Measurements from ENCODE around the gene S100P. TPM values are rescaled to one million over a fixed set of nuclear protein-coding genes. Genes with fewer than 3 reads are reported as not detected.

S100P gene
- total and polyA plus RNA-seq, 2 donors from 2014 or later = not detected

DNA sequence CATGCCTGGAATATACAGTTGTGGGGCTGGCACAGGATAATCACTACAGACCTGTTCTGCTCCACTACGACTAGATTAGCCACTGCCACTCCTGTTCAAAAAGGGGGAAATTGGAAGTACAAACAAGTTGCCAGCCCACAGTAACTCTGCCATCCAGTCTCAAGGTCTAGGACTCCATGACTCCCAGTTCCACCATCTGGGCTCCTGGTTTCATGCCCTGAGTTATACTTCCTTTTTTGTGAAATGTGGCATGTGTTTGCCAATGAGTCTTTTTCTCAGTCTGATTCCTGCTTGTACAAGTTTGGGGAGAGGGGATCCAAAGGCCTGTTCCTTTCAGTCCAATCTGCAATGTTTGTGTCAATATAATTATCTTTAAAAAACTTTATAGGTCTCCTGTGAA is 21.3 kb downstream of the S100P start:
- FAIRE-seq = no peak

DNA sequence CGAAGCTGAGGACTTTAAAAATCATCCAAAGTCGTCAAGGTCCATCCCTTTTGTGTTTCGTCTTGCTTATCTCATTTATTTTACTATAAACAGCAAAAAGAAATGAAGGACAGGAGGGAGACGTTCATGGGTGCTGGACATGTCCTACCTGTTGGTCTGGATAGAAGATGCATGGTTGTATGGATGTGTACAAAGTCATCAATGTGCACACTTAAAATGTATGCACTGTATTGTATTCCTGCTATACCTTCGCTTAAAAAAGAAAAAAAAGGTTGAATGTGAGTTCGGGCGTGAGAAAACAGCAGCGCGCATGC is 22.0 kb downstream of the S100P start:
- Histone ChIP-seq H3K9me3 (ENCODE audit: control insufficient read depth in 2 of 3, insufficient read depth in 1 of 3, low read length in 3 of 3) (no peaks in the 10 kb centered on the region), H3K4me1 (ENCODE audit: control insufficient read depth in 2 of 3, insufficient read depth in 2 of 3, low read depth in 1 of 3, low read length in 3 of 3) (peaks cover 0 to 14% (median 10%) of the 10 kb centered on the region in 3 donors), H3K27me3 (ENCODE audit: control insufficient read depth, insufficient read depth, low read length) (no peaks in the 10 kb centered on the region), H3K4me3 (ENCODE audit: low read length in 3 of 3) (peak overlapping the region; percentile 65 to 88 (median 78)), H3K27ac (ENCODE audit: low read depth in 2 of 2, low read length in 2 of 2) (peak overlapping the region; percentile 81 to 94), H3K9ac (ENCODE audit: low read length in 3 of 3) (peak overlapping the region; percentile 27 to 71 (median 64)), H3K36me3 (ENCODE audit: control insufficient read depth in 2 of 3, insufficient read depth in 3 of 3, low read length in 3 of 3) (no peaks in the 10 kb centered on the region)
- TF ChIP-seq, protein P1, sequence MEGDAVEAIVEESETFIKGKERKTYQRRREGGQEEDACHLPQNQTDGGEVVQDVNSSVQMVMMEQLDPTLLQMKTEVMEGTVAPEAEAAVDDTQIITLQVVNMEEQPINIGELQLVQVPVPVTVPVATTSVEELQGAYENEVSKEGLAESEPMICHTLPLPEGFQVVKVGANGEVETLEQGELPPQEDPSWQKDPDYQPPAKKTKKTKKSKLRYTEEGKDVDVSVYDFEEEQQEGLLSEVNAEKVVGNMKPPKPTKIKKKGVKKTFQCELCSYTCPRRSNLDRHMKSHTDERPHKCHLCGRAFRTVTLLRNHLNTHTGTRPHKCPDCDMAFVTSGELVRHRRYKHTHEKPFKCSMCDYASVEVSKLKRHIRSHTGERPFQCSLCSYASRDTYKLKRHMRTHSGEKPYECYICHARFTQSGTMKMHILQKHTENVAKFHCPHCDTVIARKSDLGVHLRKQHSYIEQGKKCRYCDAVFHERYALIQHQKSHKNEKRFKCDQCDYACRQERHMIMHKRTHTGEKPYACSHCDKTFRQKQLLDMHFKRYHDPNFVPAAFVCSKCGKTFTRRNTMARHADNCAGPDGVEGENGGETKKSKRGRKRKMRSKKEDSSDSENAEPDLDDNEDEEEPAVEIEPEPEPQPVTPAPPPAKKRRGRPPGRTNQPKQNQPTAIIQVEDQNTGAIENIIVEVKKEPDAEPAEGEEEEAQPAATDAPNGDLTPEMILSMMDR (IDR thresholded peaks at IDR 0.05; ENCODE audit: borderline replicate concordance, extremely low read depth, insufficient read depth) = no peak
- no peak for DNase-seq
- no peak for FAIRE-seq
- intact Hi-C loops (cut with DNase I) = loop anchor here (10.0 kb wide), 1 partner anchor 359 kb away; no protein-coding TSS in a partner anchor

More for the DNA sequence above, 21.3 kb downstream of the S100P start:
- no peak for DNase-seq
- H3K9ac ChIP-seq (ENCODE audit: low read length in 3 of 3) = no peak overlapping the region
- intact Hi-C loops (cut with DNase I) = loop anchor here (10.0 kb wide), 1 partner anchor 360 kb away; no protein-coding TSS in a partner anchor
- H3K36me3 ChIP-seq (ENCODE audit: control insufficient read depth in 2 of 3, insufficient read depth in 3 of 3, low read length in 3 of 3) = no peaks in the 10 kb centered on the region
- TF ChIP-seq, protein P1 (IDR thresholded peaks at IDR 0.05; ENCODE audit: borderline replicate concordance, extremely low read depth, insufficient read depth) = no peak
- H3K4me1 ChIP-seq (ENCODE audit: control insufficient read depth in 2 of 3, insufficient read depth in 2 of 3, low read depth in 1 of 3, low read length in 3 of 3) = peaks cover 0 to 10% (median 9%) of the 10 kb centered on the region in 3 donors
- no peak overlapping the region for H3K27ac ChIP-seq (ENCODE audit: low read depth in 2 of 2, low read length in 2 of 2)
- H3K27me3 ChIP-seq (ENCODE audit: control insufficient read depth, insufficient read depth, low read length) = no peaks in the 10 kb centered on the region
- no peak overlapping the region for H3K4me3 ChIP-seq (ENCODE audit: low read length in 3 of 3)
- H3K9me3 ChIP-seq (ENCODE audit: control insufficient read depth in 2 of 3, insufficient read depth in 1 of 3, low read length in 3 of 3) = no peaks in the 10 kb centered on the region

DNA sequence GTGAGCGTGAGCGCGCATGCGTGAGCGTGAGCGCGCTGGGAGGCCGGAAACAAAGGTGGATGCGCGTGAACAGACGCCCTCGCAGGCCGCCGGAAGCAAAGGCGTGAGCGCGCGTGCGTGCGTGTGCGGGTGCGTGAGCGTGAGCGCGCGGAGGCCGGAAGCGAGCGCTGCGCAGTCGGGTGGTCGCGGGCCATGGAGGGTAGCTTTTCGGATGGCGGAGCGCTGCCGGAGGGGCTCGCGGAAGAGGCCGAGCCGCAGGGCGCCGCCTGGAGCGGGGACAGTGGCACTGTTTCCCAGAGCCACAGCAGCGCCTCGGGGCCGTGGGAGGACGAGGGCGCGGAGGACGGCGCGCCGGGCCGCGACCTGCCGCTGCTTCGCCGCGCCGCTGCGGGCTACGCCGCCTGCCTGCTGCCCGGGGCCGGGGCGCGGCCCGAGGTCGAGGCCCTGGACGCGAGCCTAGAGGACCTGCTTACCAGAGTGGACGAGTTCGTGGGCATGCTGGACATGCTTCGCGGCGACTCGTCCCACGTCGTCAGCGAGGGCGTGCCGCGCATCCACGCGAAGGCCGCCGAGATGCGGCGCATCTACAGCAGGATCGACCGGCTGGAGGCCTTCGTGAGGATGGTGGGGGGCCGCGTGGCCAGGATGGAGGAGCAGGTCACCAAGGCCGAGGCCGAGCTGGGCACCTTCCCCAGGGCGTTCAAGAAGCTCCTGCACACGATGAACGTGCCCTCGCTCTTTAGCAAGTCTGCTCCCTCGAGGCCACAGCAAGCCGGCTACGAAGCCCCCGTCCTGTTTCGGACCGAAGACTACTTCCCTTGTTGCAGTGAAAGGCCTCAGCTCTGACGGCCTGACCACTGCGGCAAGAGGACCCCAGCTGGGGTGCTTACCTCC is 22.6 kb downstream of the S100P start, which contains the start of gene BLOC1S4:
TSS of gene BLOC1S4 (plus strand) at position 157 of the 894 bp plus-strand sequence. CDS start at position 193, 36 bp downstream.
- Histone ChIP-seq H3K27ac (ENCODE audit: low read depth in 2 of 2, low read length in 2 of 2) (peak within 1 kb of the TSS; percentile 81 to 94), H3K4me1 (ENCODE audit: control insufficient read depth in 2 of 3, insufficient read depth in 2 of 3, low read depth in 1 of 3, low read length in 3 of 3) (peaks cover 0 to 14% (median 10%) of the 10 kb centered on the region in 3 donors), H3K36me3 (ENCODE audit: control insufficient read depth in 2 of 3, insufficient read depth in 3 of 3, low read length in 3 of 3) (no peaks in the 10 kb centered on the region), H3K27me3 (ENCODE audit: control insufficient read depth, insufficient read depth, low read length) (no peaks in the 10 kb centered on the region), H3K9ac (ENCODE audit: low read length in 3 of 3) (peak within 1 kb of the TSS; percentile 62 to 81 (median 65)), H3K9me3 (ENCODE audit: control insufficient read depth in 2 of 3, insufficient read depth in 1 of 3, low read length in 3 of 3) (no peaks in the 10 kb centered on the region), H3K4me3 (ENCODE audit: low read length in 3 of 3) (peak within 1 kb of the TSS; percentile 65 to 88 (median 78))
- intact Hi-C loops (cut with DNase I) = loop anchor here (10.0 kb wide), 1 partner anchor 359 kb away; no protein-coding TSS in a partner anchor
- TF ChIP-seq, protein P1 (IDR thresholded peaks at IDR 0.05; ENCODE audit: borderline replicate concordance, extremely low read depth, insufficient read depth) = no peak
- peak; percentile 92 to 97 (median 94) for DNase-seq
- FAIRE-seq = no peak

Data from kidney (tissue), 14 donors.